Measurements from ENCODE around the gene KRTAP10-6.
"Not testable (repeated sequence)": the region's sequence is repeated elsewhere in the genome, so short reads cannot be mapped to it uniquely, and the experiment has no call there.

- not testable (repeated sequence) for TF ChIP-seq CTCF, MAX (IDR thresholded peaks at IDR 0.05; ENCODE audit: low read depth, low read length)
Observed at GRCh38 chr21:44637851-44638348, 45.6 kb upstream of the KRTAP10-6 start.

Measured in NB4 (cell line).